T-helper 2 cell (primary cell): ENCODE measurements around the gene MARCHF5.
A peak's percentile ranks its signal among the peaks of the same experiment; 100 is the strongest.
"Not testable (repeated sequence)": the region's sequence is repeated elsewhere in the genome, so short reads cannot be mapped to it uniquely, and the experiment has no call there.

ENCODE experiments used
- DNase-seq, 5 experiments: peaks; one replicate each; pipeline versions ENCODE4 v3.0.0 to v3.0.0-alpha.2; 2012 to 2022

MARCHF5 gene

GRCh38 chr10:92305133-92306072 is 14.4 kb downstream of the MARCHF5 start:
- no peak for DNase-seq

GRCh38 chr10:92309272-92309671 is 18.3 kb downstream of the MARCHF5 start:
- no peak for DNase-seq

- no peak for DNase-seq
Measured at GRCh38 chr10:92313750-92314149, 22.8 kb downstream of the MARCHF5 start.

GRCh38 chr10:92316610-92317009 is 25.6 kb downstream of the MARCHF5 start:
- no peak for DNase-seq

- DNase-seq = no peak
Measured at GRCh38 chr10:92323079-92323478, 32.1 kb downstream of the MARCHF5 start.

- no peak for DNase-seq
Measured at GRCh38 chr10:92327445-92328433, 36.8 kb downstream of the MARCHF5 start.

- no peak for DNase-seq
Measured at GRCh38 chr10:92328993-92329392, 38.0 kb downstream of the MARCHF5 start.

GRCh38 chr10:92329927-92330326 is 39.0 kb downstream of the MARCHF5 start:
- not testable (repeated sequence) for DNase-seq

- no peak for DNase-seq
Measured at GRCh38 chr10:92342796-92343195, 51.8 kb downstream of the MARCHF5 start.

GRCh38 chr10:92345575-92345974 is 54.6 kb downstream of the MARCHF5 start:
- DNase-seq = not testable (repeated sequence)

GRCh38 chr10:92347035-92347676 is 56.2 kb downstream of the MARCHF5 start:
- DNase-seq = not testable (repeated sequence)

- peak in 1 of 5 experiments; percentile 14 for DNase-seq
Measured at GRCh38 chr10:92350411-92350810, 59.4 kb downstream of the MARCHF5 start.

- DNase-seq = no peak
Measured at GRCh38 chr10:92354587-92354986, 63.6 kb downstream of the MARCHF5 start.

- no peak for DNase-seq
Measured at GRCh38 chr10:92356041-92356440, 65.1 kb downstream of the MARCHF5 start.

GRCh38 chr10:92363498-92363897 is 72.5 kb downstream of the MARCHF5 start:
- DNase-seq = no peak

- DNase-seq = no peak
Measured at GRCh38 chr10:92366412-92367021, 75.5 kb downstream of the MARCHF5 start.

GRCh38 chr10:92377962-92378361 is 87.0 kb downstream of the MARCHF5 start:
- no peak for DNase-seq

- no peak for DNase-seq
Measured at GRCh38 chr10:92381543-92381954, 90.6 kb downstream of the MARCHF5 start.

GRCh38 chr10:92382631-92383030 is 91.7 kb downstream of the MARCHF5 start:
- no peak for DNase-seq

- DNase-seq = no peak
Measured at GRCh38 chr10:92384741-92385140, 93.8 kb downstream of the MARCHF5 start.

GRCh38 chr10:92385831-92386230 is 94.9 kb downstream of the MARCHF5 start:
- no peak for DNase-seq

GRCh38 chr10:92387289-92387940 is 96.4 kb downstream of the MARCHF5 start:
- DNase-seq = peak in 1 of 5 experiments; percentile 49
